EH (cell line): Measurements from ENCODE around the gene EFCC1.
A peak's percentile ranks its signal among the peaks of the same experiment; 100 is the strongest.

Experiments used
- DNase-seq: peaks from one replicate; pipeline ENCODE4 v3.0.0-alpha.2; 2015; ENCODE audit warnings: low read depth

The EFCC1 gene

GRCh38 chr3:129014793-129015345, 13.8 kb downstream of the EFCC1 start:
- no peak for DNase-seq

GRCh38 chr3:129015388-129016105, 14.4 kb downstream of the EFCC1 start:
- peak; percentile 13 for DNase-seq

GRCh38 chr3:129016356-129016719, 15.2 kb downstream of the EFCC1 start:
- no peak for DNase-seq

GRCh38 chr3:129016720-129017483, 15.8 kb downstream of the EFCC1 start:
- no peak for DNase-seq

- DNase-seq = no peak
Measured at GRCh38 chr3:129017484-129017899, 16.4 kb downstream of the EFCC1 start.

GRCh38 chr3:129018271-129018670, 17.2 kb downstream of the EFCC1 start:
- no peak for DNase-seq

- DNase-seq = no peak
Measured at GRCh38 chr3:129018751-129019150, 17.6 kb downstream of the EFCC1 start.

GRCh38 chr3:129019266-129019665, 18.2 kb downstream of the EFCC1 start:
- no peak for DNase-seq

GRCh38 chr3:129020691-129021090, 19.6 kb downstream of the EFCC1 start:
- DNase-seq = no peak

- peak; percentile 65 for DNase-seq
Measured at GRCh38 chr3:129021140-129021551, 20.0 kb downstream of the EFCC1 start.

- no peak for DNase-seq
Measured at GRCh38 chr3:129022114-129023007, 21.3 kb downstream of the EFCC1 start.

- DNase-seq = no peak
Measured at GRCh38 chr3:129023008-129023358, 21.9 kb downstream of the EFCC1 start.

- DNase-seq = peak; percentile 22
Measured at GRCh38 chr3:129023909-129024308, 22.8 kb downstream of the EFCC1 start.

- DNase-seq = no peak
Measured at GRCh38 chr3:129025108-129025507, 24.0 kb downstream of the EFCC1 start.

GRCh38 chr3:129025691-129026435, 24.8 kb downstream of the EFCC1 start:
- peak; percentile 38 for DNase-seq

GRCh38 chr3:129026728-129027543, 25.8 kb downstream of the EFCC1 start:
- peak; percentile 88 for DNase-seq

GRCh38 chr3:129027544-129027880, 26.4 kb downstream of the EFCC1 start:
- DNase-seq = no peak

- no peak for DNase-seq
Measured at GRCh38 chr3:129028866-129029265, 27.8 kb downstream of the EFCC1 start.

GRCh38 chr3:129030611-129031010, 29.5 kb downstream of the EFCC1 start:
- no peak for DNase-seq

- DNase-seq = no peak
Measured at GRCh38 chr3:129031476-129032215, 30.5 kb downstream of the EFCC1 start.
